Endothelial cell of umbilical vein (primary cell): ENCODE data around the gene DPP6. TPM values are rescaled to one million over a fixed set of nuclear protein-coding genes. Genes with fewer than 3 reads are reported as not detected.
A peak's percentile ranks its signal among the peaks of the same experiment; 100 is the strongest.

Source experiments
- BruUV-seq: library from RNA; stranded (reverse); fragments of 400-500 nt; replicated peaks from 2 replicates; lab custom pipeline; 2021; lab: Mats Ljungman, UMichigan
- CTCF ChIA-PET: fragments of 300-600, 350-600 bp; sonication (Branson Sonifier 250); formaldehyde crosslinking; loops from one replicate; lab custom pipeline; 2021; ENCODE audit warnings: antibody characterized with exemption, inconsistent platforms; lab: Charles Lee
- POLR2A ChIA-PET: fragments of 300-600, 350-600 bp; sonication (Branson Sonifier 250); formaldehyde crosslinking; loops from one replicate; lab custom pipeline; 2021; ENCODE audit warnings: antibody characterized with exemption, inconsistent platforms; lab: Charles Lee
- DNase-seq: peaks from one replicate; pipeline ENCODE4 v3.0.0-alpha.2; 2011; ENCODE audit warnings: low read depth, low spot score
- FAIRE-seq: peaks from 2 replicates; lab custom pipeline; 2011; peaks lifted over from hg19 to GRCh38; lab: Jason Lieb, UNC
- H2AFZ ChIP-seq: 2 replicates; pipeline ENCODE4 v1.6.0; 2012; ENCODE audit warnings: low read depth, low read length, control low read depth, inconsistent platforms
- H3K27ac ChIP-seq: 2 replicates; pipeline ENCODE4 v1.5.1; 2011; ENCODE audit warnings: low read depth, mild to moderate bottlenecking, control low read depth, low read length, moderate library complexity; ENCODE audit not compliant: insufficient read depth
- H3K27me3 ChIP-seq, 2 experiments: 2 replicates each; pipeline versions ENCODE4 v1.6.0 to v1.6.1; 2011; ENCODE audit warnings: low read length in 2 of 2, mixed read lengths in 1 of 2; ENCODE audit not compliant: control insufficient read depth in 2 of 2, insufficient read depth in 2 of 2
- H3K36me3 ChIP-seq, 2 experiments: 2 replicates in 1 of 2; 3 replicates in 1 of 2; pipeline ENCODE4 v1.5.1; 2011; ENCODE audit warnings: low read length in 2 of 2, mild to moderate bottlenecking in 1 of 2, moderate library complexity in 1 of 2; ENCODE audit not compliant: control insufficient read depth in 2 of 2, insufficient read depth in 2 of 2; ENCODE audit errors: extremely low read depth in 1 of 2
- H3K4me1 ChIP-seq: 3 replicates; pipeline ENCODE4 v1.5.1; 2011; ENCODE audit warnings: mild to moderate bottlenecking, low read length; ENCODE audit not compliant: control insufficient read depth, insufficient read depth; ENCODE audit errors: extremely low read depth
- H3K4me2 ChIP-seq: 2 replicates; pipeline ENCODE4 v1.6.1; 2011; ENCODE audit warnings: low read length, control low read depth, mixed read lengths; ENCODE audit not compliant: insufficient read depth
- H3K4me3 ChIP-seq, 3 experiments: fragments of 200-600 bp in 1 of 3; sonication (generic), shearing (Covaris generic) in 1 of 3; replicated peaks in 1 of 3; 2 replicates each; pipeline ENCODE4 v1.5.1; 2011 to 2016; ENCODE audit warnings: control low read depth in 3 of 3, low read length in 3 of 3, mild to moderate bottlenecking in 2 of 3, inconsistent platforms in 1 of 3, low read depth in 1 of 3, moderate library complexity in 1 of 3; ENCODE audit not compliant: insufficient read depth in 1 of 3
- H3K79me2 ChIP-seq: 2 replicates; pipeline ENCODE4 v1.6.0; 2012; ENCODE audit warnings: low read length, inconsistent platforms; ENCODE audit not compliant: control insufficient read depth, insufficient read depth
- H3K9ac ChIP-seq: replicated peaks from 2 replicates; pipeline ENCODE3; 2011; ENCODE audit warnings: low read length, control low read depth; ENCODE audit not compliant: insufficient read depth; ENCODE audit errors: extremely low read depth
- H3K9me1 ChIP-seq: replicated peaks from 3 replicates; pipeline ENCODE4 v1.6.0; 2011; ENCODE audit warnings: mild to moderate bottlenecking, low read length; ENCODE audit not compliant: control insufficient read depth, insufficient read depth; ENCODE audit errors: extremely low read depth
- H3K9me3 ChIP-seq: replicated peaks from 2 replicates; pipeline ENCODE4 v1.5.1; 2012; ENCODE audit warnings: low read length, inconsistent platforms; ENCODE audit not compliant: control insufficient read depth, insufficient read depth
- H4K20me1 ChIP-seq: replicated peaks from 2 replicates; pipeline ENCODE3; 2011; ENCODE audit warnings: mild to moderate bottlenecking, low read length; ENCODE audit not compliant: control insufficient read depth, insufficient read depth; ENCODE audit errors: extremely low read depth
- EZH2 ChIP-seq: IDR thresholded peaks from 2 replicates; pipeline ENCODE4 v1.6.1; 2012; ENCODE audit warnings: borderline replicate concordance, low read depth, mild to moderate bottlenecking, moderate library complexity, low read length, inconsistent platforms; ENCODE audit not compliant: severe bottlenecking
- FOS ChIP-seq: IDR thresholded peaks from 2 replicates; pipeline ENCODE4 v1.6.1; 2011; ENCODE audit warnings: mild to moderate bottlenecking, low read length, moderate library complexity, borderline replicate concordance; ENCODE audit not compliant: insufficient read depth
- GATA2 ChIP-seq: IDR thresholded peaks from 2 replicates; pipeline ENCODE4 v1.7.0; 2011; ENCODE audit warnings: low read depth, mild to moderate bottlenecking, moderate library complexity, mixed read lengths, low read length; ENCODE audit not compliant: insufficient read length, insufficient read depth
- JUN ChIP-seq: IDR thresholded peaks from 2 replicates; pipeline ENCODE4 v1.6.1; 2011; ENCODE audit warnings: borderline replicate concordance, low read depth; ENCODE audit not compliant: insufficient read length, insufficient read depth
- MYC ChIP-seq: IDR thresholded peaks from one replicate; pipeline ENCODE4 v1.6.1; 2011; ENCODE audit warnings: mild to moderate bottlenecking, low read depth, low read length
- POLR2A ChIP-seq: IDR thresholded peaks from 2 replicates; pipeline ENCODE4 v1.6.1; 2012; ENCODE audit warnings: low read depth, mild to moderate bottlenecking, control low read depth, low read length
- POLR2AphosphoS5 ChIP-seq: IDR thresholded peaks from 2 replicates; pipeline ENCODE4 v1.6.1; 2012; ENCODE audit warnings: low read depth, mild to moderate bottlenecking, control low read depth, low read length, moderate library complexity; ENCODE audit not compliant: insufficient read depth
- dilution Hi-C: fragments of 300-500 bp; cut with MboI; formaldehyde crosslinking; loops from one replicate; pipeline ENCODE4 v1.15.0; 2019; ENCODE audit warnings: low sequenced_read_pairs; ENCODE audit not compliant: extremely low pct_ligation_motif_present
- intact Hi-C: fragments of 100-400 bp; cut with micrococcal nuclease; formaldehyde crosslinking; loops from one replicate; pipeline ENCODE4 v1.10.0; 2022
- polyA plus RNA-seq, 4 experiments: library from polyadenylated mRNA; depleted of rRNA in 3 of 4; stranded (reverse) in 3 of 4; unstranded in 1 of 4; fragments of >200 nt; gene quantifications; 2 replicates each; pipeline versions ENCODE4 v1.2.1 to v1.2.3, GENCODE V29; 2011 to 2012; ENCODE audit warnings: missing spikeins in 1 of 4
- total RNA-seq: library from RNA; stranded (reverse); gene quantifications from 2 replicates; pipeline ENCODE4 v1.2.3, GENCODE V29; 2021
- TF ChIP-seq, protein P1 (sequence below), 2 donors: IDR thresholded peaks; 1 replicate in 1 of 2; 2 replicates in 1 of 2; pipeline ENCODE4 v1.5.1; 2011; ENCODE audit warnings: low read length in 2 of 2, mild to moderate bottlenecking in 2 of 2, moderate library complexity in 2 of 2, control low read depth in 1 of 2, inconsistent platforms in 1 of 2, low read depth in 1 of 2; ENCODE audit not compliant: insufficient read depth in 1 of 2; ENCODE audit errors: extremely low read depth in 1 of 2
- TF ChIP-seq, protein P2 (sequence below): IDR thresholded peaks from 2 replicates; pipeline ENCODE4 v1.6.1; 2011; ENCODE audit not compliant: insufficient read depth, insufficient read length

Gene DPP6
- total and polyA plus RNA-seq, 2 donors (not counting 3 experiments of a cell fraction or from before 2014, with no cell fraction given) = not detected

DNA sequence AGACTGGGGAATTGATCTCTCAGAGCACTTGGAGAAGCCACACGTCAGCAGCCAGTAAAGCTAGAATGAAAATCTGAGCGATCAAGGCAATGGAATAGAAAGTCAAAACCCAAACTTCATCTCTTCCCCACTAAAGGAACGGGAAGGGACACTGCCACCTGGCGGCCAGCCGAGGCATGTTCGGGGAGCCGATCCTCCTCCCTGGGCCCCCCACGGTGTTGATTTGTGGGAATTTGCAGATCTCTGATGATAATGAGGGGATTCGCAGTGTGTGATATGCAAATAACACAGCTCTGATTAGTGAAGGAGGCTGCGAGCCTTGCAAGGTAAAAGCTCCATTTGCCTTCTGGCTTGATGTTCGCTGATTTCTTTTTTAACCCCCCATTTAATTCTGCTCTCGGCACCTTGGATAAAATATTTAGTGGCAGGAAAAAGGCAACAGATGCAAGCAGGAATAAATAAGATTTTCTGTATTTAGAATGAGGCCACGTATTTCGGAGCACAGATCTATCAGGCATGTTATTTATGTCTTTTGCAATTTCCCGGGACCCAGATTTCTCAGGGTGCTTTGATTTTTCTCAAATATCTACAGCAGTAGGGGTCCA lies 692.2 kb downstream of the DPP6 start:
- H3K79me2 ChIP-seq = no peaks in the 10 kb centered on the region
- ChIA-PET POLR2A (no interaction called here), CTCF (no interaction called here)
- dilution Hi-C loops = no loop called here
- DNase-seq (no peak), FAIRE-seq (no peak)
- no peaks in the 10 kb centered on the region for H3K9me1 ChIP-seq
- H3K27ac ChIP-seq = no peak overlapping the region
- H3K27me3 ChIP-seq = no peaks in the 10 kb centered on the region
- H2AFZ ChIP-seq = no peak overlapping the region
- BruUV-seq = no TSS peak
- no peak overlapping the region for H3K4me2 ChIP-seq
- TF ChIP-seq, protein P1, sequence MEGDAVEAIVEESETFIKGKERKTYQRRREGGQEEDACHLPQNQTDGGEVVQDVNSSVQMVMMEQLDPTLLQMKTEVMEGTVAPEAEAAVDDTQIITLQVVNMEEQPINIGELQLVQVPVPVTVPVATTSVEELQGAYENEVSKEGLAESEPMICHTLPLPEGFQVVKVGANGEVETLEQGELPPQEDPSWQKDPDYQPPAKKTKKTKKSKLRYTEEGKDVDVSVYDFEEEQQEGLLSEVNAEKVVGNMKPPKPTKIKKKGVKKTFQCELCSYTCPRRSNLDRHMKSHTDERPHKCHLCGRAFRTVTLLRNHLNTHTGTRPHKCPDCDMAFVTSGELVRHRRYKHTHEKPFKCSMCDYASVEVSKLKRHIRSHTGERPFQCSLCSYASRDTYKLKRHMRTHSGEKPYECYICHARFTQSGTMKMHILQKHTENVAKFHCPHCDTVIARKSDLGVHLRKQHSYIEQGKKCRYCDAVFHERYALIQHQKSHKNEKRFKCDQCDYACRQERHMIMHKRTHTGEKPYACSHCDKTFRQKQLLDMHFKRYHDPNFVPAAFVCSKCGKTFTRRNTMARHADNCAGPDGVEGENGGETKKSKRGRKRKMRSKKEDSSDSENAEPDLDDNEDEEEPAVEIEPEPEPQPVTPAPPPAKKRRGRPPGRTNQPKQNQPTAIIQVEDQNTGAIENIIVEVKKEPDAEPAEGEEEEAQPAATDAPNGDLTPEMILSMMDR (IDR thresholded peaks at IDR 0.05; ENCODE audit: extremely low read depth in 1 of 2, insufficient read depth in 1 of 2, low read depth in 1 of 2, low read length in 2 of 2) = peak; percentile 26 to 27
- no peak for TF ChIP-seq EZH2
- no peak for TF ChIP-seq GATA2
- no peak for TF ChIP-seq JUN
- no peak for TF ChIP-seq POLR2A
- intact Hi-C loops = no loop called here
- no peaks in the 10 kb centered on the region for H4K20me1 ChIP-seq
- H3K36me3 ChIP-seq = no peaks in the 10 kb centered on the region
- no peak overlapping the region for H3K4me3 ChIP-seq
- no peaks in the 10 kb centered on the region for H3K4me1 ChIP-seq
- H3K9me3 ChIP-seq = peaks cover 7% of the 10 kb centered on the region
- H3K9ac ChIP-seq = no peak overlapping the region

DNA sequence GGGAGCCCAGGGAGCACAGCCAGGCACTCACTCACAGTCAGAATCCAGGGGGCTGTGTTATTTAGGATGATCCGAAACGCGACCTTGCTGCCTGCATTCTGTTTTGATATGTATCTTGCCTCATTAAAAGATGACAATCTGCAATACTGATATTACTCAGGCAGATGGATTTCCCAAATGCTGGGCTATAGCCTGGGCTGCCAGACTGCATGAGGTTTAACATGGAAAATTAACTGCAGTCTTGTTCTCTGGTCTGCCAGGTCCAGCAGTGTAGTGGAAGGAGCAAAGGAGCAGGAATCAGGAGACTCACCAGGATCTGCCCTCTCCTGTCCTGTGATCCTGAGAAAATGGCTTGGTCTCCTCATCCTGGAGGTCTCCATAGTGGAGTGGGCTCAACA lies 692.7 kb downstream of the DPP6 start:
- H3K4me1 ChIP-seq = no peaks in the 10 kb centered on the region
- no peak overlapping the region for H3K9ac ChIP-seq
- no peaks in the 10 kb centered on the region for H3K27me3 ChIP-seq
- no peaks in the 10 kb centered on the region for H3K9me1 ChIP-seq
- DNase-seq (no peak), FAIRE-seq (no peak)
- H3K9me3 ChIP-seq = peaks cover 7% of the 10 kb centered on the region
- no peak overlapping the region for H3K4me2 ChIP-seq
- no TSS peak for BruUV-seq
- intact Hi-C loops = no loop called here
- no peaks in the 10 kb centered on the region for H3K79me2 ChIP-seq
- TF ChIP-seq FOS (no peak), EZH2 (no peak), POLR2A (no peak), MYC (no peak), JUN (no peak), GATA2 (no peak), POLR2AphosphoS5 (no peak)
- TF ChIP-seq, protein P2, sequence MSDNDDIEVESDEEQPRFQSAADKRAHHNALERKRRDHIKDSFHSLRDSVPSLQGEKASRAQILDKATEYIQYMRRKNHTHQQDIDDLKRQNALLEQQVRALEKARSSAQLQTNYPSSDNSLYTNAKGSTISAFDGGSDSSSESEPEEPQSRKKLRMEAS = no peak
- TF ChIP-seq, protein P1 (IDR thresholded peaks at IDR 0.05; ENCODE audit: extremely low read depth in 1 of 2, insufficient read depth in 1 of 2, low read depth in 1 of 2, low read length in 2 of 2) = no peak
- no peaks in the 10 kb centered on the region for H4K20me1 ChIP-seq
- H3K4me3 ChIP-seq = no peak overlapping the region
- CTCF ChIA-PET = no interaction called here
- no peak overlapping the region for H2AFZ ChIP-seq
- dilution Hi-C loops = no loop called here
- POLR2A ChIA-PET = no interaction called here
- no peaks in the 10 kb centered on the region for H3K36me3 ChIP-seq
- no peak overlapping the region for H3K27ac ChIP-seq
